Stimulated activated CD8-positive, alpha-beta memory T cell treated with anti-CD3 and anti-CD28 coated beads, Interleukin-2, amount 100 ng/mL, for 1 hour (primary cell): ENCODE data around the gene PLXDC2.
"Not testable (repeated sequence)": the region's sequence is repeated elsewhere in the genome, so short reads cannot be mapped to it uniquely, and the experiment has no call there.

ENCODE experiments used
- DNase-seq, 2 donors: peaks; one replicate each; pipeline ENCODE4 v3.0.0-alpha.2; 2020; ENCODE audit warnings: low read depth in 2 of 2

Gene PLXDC2

DNA sequence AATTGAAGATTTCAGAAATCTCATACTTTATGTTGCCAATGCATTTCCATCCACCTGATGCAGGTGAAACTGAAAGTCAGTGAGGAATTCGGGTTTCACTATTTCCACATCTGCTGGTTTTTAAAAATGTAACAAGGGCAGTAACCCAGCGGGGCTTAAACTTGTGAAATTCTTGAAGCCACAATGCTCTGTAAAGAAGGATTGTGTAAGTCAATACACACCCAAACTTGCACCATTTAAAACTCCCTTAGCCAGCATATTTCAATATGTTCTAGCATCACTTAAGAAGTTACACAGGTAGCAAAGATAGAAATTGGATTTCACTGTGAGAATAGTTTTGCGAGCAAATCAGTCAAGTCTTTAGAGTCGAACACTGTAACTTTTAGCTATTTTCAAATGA is 386.1 kb downstream of the PLXDC2 start:
- no peak for DNase-seq

DNA sequence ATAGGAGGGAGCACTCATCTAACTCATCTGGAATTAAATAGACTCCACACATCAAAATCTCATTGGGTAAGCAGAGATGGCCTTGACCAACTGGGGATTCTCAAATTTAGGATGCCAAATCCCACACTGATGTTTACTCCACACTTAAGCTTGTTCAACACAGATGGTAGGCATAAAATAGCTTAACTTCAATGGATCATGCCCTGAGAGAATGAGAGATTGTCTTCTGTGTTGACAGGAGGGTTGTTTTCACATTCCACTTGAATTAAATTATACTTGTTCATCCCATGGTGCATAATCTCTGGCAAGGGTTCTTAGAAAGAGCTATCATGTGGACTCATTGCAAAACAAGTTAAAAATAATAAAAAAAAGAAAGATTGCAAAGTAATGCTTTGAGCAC is 391.4 kb downstream of the PLXDC2 start:
- no peak for DNase-seq

DNA sequence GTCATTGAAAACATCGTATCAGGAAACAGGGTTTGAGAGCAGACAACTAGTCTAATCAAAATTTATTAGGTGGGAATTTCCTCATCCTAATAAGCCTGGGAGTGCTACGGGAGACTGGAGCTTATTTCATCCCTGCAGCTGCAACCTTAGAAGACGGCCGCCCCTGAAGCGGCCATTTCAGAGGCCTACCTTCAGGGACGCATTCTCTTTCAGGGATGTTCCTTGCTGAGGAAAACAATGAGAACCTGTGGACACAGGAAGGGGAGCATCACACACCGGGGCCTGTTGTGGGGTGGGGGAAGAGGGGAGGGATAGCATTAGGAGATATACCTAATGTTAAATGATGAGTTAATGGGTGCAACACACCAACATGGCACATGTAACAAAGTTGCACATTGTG is 392.9 kb downstream of the PLXDC2 start:
- not testable (repeated sequence) for DNase-seq

DNA sequence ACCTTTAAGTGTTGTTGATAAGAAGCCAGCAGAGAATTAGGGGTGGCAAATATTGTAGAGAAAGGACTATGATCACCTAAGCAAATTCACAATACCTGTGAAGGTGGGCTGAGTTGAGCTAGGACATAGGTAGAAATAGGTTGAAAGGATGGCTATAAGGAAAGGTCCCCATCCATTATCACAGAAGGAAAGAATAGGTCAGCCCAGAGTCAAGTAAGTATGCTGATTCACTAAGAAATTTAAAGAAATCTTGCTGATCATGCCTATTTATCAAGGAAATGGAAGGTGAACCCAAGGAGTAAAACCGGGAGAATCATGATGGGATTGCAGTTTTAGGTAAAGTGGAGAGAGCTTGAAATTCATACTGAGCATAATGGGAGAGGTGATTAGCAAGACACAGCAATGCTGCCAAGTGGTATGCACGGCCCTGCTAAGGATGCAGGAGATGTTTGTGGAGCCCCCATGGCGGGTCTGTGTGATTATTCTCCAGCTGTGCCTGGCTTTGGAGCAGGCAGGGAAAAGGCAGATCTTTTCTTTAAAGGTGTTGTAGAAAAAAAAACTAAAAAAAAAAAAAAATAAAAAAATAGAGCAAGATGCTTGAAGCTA is 399.4 kb downstream of the PLXDC2 start:
- DNase-seq, result no peak

DNA sequence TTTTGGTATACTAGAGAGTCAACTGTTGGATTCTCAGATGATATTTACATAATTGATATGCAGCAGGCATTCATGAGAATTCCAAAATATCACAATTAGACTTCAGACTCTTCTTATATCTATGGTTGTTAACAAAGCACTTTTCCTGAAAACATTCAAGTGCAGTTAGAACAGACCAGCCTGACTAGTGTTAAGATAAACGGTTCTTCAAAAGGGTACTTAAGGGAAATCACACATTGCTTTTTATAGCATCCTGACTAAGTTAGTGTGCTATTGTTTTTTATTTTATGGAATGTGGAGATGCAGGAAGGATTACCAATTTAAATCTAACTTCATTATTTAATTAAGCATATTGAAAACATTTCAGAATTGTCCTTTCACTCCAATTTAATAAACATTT is 405.1 kb downstream of the PLXDC2 start:
- DNase-seq, result no peak

DNA sequence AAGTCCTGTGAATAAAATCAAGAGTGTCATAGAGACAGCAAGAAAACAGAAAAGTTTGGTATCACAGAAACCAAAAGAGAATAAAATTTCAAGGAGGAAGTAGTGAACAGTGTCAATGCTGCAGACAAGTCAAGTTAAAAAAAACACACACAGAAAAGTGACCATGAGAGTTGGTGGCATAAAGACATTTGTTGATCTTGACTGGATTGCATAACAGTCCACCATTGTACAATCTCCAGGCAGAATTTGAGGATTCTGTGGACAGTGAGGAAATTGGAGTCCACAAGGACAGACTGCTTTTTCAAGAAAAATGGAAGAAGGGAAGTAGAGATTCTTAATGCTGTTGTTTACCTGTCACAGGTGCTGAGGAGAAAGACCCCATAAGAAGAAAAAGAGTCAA is 412.5 kb downstream of the PLXDC2 start:
- DNase-seq, result no peak

DNA sequence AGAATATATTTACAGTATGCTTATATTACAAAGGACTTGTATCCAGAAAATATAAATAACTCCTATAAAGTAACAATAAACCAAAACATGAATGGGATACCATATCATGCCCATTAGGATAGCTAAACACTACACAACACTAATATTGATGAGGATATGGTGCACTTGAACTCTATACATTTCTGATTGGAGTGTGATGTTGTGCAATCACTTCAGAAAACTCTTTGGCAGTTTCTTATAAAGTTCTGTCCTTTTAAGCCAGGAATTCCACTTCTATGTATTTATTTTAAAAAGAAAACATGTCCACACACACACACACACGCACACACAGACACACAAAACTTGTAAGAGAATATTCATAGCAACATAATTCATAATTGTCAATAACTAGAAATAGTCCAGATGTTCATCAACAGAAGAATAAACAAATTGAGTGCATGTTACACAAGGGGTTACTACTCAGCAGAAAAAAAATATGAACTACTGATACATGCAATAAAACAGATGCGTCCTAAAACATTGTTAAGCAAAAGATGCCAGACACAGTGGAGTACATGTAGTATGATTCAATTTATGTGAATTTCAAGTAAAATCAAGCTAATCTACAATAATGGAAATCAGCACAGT is 416.0 kb downstream of the PLXDC2 start:
- DNase-seq, result no peak

DNA sequence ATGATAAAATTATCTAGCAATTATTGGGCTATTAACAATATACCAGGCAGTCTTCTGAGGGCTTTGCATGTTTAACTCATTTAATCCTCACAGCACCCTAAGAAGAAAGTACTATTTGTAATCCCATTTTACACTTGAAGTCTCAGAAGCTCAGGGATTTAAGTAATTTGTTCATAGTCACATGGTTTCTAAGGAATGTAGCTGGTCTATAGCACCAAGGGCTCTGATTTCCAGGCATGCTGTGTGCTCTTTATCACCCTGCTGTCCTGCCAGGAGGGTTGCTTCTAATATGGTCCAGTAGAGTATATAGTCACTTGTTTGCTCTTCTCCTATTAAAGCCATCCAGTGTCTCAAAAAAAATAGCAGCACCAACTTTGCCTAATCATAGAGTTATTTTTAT is 417.2 kb downstream of the PLXDC2 start:
- DNase-seq, result no peak

DNA sequence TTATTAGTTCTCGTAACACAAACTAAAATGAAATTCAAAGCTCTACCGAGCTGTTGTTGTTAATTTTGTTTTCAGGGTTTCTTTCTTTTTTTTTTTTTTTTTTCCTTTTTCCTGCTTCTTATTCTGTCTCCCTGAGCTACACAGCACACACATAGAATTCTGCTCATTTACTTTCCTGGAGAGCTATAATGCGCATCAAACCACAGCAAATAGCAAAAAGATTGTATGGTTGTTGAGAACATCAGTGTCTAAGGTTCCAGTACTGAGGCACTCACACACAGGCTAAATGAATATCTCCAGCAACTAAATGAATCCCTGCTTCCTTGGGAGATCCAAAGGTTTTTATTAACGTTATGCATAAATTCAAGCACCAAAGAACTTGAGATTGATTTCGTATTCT is 418.3 kb downstream of the PLXDC2 start:
- no peak for DNase-seq

DNA sequence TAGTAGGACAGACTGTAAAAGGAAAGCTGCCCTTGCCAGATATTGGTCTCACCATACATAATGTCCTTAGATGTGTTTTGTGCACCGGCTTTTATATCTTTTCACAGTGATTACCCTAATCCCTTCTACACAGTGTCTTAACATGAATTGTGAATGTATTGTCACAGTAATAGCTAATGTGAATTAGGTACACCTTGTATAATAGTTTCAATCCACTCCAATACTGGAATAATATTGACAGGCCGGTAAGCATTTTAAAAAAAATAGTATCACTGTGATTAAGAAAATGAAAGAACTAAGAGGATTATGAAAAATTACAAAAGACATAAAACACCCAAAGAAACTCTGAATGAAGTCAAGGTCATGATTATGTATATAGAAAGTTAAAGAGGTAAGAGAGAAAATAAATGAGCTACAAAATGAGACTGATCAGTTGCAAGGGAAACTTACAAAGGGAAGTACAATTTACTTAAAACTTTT is 420.9 kb downstream of the PLXDC2 start:
- no peak for DNase-seq

DNA sequence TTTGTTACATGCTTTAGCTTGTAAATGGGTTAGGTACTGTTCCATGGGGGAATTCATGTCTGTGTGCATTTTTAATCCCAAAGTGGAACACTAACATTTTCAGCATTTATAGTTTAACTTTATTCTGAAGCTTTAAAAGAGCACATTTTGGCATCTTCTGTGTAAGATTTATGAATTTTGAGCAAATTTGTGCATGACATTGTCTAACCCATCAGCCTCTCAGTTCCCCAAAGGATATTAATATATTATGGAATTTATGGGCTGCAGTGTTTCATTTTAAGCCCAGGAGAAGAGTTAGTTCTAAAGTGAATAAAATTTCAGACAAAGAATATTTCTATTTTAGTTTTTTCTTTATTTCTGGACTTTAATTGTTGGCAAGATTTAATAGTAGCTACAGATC is 421.4 kb downstream of the PLXDC2 start:
- DNase-seq, result no peak

DNA sequence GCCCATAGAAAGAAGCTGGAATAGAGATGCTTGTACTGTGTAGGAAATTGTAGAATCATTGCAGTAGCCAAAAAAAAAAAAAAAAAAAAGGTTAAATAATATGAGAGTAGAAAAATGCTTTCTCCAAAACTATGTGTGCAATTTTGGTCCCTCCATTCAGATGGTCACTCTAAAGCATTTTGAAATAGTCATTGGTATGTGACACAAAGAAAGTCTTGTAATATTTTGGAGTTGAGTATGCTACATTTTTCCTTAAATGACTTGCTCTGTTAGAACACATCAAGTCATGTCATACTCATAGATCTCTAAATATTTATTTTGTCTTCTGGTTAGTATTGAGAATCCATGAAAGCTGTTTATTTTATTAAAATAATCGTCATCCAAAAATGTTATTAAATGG is 424.4 kb downstream of the PLXDC2 start:
- no peak for DNase-seq

DNA sequence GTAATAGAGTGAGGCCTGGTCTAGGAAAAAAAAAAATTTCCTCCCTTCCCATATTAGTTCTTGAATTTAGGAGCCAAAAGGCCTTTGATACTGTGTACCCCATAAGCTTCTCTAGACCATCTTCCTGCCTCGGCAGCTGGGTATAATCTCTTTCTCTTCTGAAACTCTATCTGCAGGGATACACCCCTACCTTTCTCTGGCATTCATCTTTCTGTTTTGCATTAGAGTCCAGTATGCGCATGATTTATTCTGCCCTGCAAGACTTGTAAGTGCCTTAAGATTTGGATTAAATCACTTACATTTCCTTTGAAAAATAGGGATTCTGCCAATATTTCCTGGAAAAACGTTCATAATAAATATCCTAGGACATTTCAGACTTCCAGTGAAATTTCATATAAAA is 431.2 kb downstream of the PLXDC2 start:
- no peak for DNase-seq

DNA sequence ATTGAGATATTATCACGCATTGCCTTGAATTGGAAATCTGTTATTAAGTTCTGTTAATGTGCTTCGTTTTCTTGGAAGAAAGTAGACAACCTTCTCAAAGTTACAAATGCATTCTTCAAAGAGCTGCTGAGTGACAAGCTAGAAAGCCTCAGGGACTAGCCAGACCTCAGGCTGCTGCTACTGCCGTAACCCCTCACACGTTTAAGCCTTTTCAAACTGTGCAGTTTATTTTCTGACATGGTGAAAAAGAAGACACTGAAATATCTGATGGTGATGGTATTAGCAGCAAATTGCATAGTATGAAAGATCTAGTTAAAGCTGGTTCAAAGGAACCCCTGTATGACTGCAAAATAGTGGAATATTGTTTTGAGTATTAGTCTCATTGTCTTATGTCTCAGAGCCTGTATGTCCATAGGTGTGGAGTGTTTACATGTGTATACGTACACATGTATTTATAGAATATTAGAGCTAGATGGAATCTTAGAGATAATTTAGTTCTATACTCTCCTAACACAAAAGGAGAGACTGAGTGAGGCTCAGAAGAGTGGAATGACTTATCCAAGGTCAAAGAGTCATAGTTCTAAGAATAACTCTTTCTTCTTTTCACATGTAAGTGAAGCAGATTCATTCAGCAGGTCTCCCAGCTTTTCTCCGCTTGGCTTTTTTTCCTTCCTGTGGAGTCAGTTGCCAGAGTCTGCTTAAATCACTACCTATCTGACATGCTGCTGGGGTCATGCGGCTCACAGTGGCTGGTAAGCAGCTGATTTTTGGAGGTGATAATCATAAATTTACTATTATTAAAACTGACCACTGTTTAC is 431.9 kb downstream of the PLXDC2 start:
- no peak for DNase-seq

DNA sequence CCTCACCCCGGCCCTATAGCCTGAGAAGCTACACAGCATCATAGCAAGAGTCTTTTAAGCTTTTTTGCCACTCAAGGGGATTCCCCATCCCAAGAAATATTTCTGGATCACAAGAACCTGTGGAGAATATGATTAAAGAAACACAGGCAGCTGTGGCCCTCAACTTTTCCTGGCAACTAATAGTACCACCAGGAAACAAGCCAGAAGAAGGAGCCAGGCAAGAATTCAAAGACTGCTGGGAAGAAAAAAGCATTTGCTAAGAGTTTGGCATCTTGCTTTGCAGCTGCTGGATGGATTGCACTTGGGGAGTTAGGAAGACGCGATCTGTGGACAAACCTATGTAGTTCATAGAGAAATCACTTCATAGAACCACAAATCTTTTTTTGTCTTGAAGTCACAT is 437.8 kb downstream of the PLXDC2 start:
- DNase-seq, result no peak

DNA sequence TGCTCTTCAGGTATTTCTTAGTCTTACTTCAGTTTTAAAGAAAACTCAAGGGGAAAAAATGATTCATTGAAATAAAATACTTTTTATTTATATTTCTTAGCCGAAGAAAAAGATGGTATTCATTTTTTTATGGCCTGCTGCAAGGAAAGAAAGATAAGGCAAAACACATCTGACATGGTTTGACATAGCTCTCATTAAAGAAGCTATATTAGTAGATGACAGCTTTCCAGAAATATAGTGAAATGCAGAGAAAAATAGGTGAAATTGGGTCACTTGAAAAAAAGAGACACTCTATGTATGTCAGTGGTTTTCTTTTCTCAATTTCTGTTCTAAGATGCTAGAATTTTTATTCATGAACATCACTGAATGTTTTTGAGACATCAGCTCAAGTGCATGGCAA is 438.3 kb downstream of the PLXDC2 start:
- DNase-seq, result no peak

DNA sequence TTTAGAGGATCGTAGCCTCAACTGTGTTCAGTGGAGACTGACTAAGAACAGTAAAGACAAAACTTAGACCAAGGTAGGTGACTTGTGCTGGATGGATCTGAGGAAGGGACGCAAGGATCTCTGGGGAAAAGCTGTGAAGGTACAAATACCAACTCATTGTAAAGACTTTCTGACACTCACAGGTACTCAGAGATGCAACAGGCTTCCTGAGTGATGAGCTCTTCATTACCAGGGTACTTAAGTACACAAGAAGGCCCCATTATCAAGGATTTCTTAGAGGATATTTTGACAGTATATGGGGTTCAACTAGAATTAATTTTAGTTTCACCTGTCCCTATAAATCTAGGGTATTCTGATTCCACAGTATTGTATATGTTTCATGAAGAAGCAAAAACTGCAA is 440.7 kb downstream of the PLXDC2 start:
- no peak for DNase-seq

DNA sequence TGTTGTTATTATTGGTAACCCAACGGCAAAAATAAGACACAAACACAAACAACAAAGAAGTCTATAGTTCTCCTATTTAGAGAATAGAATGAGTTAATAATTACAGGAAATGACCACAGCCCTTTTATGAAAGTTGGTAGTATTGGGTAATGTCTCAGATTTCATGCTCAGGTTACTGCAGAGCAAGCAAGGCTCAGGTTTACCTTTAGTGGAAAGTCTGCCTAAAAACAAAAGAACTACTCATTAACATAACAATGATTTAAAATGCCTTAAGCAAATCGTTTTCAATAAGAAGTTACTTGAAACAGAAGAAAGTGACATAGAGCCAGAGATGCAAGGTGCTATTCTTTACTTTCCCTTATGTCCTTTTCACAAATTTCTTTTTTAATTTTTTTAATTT is 441.2 kb downstream of the PLXDC2 start:
- no peak for DNase-seq

DNA sequence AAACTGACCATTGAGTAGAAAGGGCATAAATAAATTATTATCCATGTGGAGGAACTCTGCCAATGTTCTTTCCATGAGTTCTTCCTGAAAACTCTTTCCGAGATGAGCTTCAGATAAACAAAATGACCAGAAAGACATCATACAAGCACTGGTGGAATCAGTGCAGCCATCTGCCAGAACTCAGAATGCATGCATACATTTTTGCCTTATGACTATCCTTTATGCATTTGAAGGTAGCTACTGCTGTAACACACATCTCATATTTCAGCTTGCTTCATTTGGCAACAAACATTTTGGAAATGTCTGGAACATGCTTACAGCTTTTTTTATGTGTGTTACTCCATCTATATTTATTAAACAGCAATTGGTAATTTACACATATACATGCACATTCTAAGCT is 448.9 kb downstream of the PLXDC2 start:
- DNase-seq, result no peak

DNA sequence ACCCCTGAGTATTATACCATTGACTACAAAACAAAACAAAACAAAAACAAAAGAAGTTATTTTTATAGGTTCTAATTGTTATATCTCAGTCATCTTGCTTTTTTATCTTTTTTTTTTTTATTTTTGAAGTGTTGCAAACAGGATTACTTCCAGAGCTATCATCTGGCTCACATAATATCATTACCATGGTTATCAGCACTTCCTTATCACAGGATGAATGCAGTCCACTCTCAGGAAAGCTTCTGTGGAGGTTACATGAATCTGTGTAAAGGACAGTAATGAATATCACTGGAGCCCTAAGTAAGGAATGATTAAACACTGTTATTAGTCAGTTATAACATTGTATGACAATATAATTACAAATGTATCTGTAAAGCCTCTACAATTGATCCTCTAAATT is 451.5 kb downstream of the PLXDC2 start:
- DNase-seq, result no peak

DNA sequence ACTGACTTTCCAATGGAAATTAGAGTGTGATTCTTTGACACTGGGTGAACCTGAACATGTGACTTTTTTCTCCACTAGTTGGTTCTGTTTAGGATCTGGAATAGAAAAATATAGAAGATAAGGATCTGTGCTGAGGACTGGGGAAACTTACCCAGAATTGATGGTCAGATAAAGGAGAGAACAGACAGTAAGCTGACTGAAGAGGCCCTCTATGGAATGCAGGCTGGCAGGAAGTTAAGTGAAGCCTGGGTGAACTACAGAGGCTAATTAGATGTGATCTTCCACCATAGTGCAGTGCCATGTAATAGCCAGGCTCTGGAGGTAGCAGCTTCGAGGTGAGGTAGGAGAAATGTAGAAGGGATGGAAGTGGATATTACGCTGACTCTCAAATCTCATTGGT is 455.3 kb downstream of the PLXDC2 start:
- no peak for DNase-seq

DNA sequence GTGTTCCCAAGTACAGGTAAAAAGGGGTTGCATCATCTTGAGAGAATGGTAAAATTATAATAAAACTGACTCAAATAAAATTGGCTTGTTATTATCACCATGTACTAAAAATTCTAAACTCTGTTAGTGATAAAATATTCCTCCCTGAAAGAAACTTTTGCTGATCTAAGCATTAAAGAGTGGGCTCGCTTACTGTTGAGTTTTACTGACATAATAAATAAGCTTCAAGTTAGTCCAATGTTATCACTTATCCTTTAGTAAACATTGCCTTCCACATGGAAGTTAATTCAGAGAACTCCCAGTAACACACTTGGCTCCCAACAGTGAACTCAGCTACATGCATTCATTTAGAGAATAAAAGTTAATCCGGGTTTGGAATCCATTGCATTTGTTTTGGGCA is 456.4 kb downstream of the PLXDC2 start:
- no peak for DNase-seq

DNA sequence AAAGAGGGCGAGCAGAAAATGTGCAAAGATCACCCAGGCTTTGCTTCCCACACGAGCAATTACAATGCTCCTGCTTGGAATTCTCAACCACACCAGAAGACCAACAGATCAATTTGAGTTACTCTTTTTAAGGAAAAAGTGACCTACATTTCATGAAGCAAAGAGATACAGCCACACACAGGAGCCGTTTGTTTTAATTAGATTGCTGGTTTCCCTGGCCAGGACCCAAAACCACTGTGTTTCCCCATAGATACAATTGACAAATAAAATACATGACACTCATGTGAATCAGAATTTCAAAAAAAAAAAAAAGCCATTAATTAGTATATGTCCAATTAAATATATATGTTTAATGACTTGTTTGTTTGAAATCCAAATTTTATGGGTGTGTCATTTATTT is 458.3 kb downstream of the PLXDC2 start:
- DNase-seq, result no peak
